ENCODE measurements around the gene COX6B2.

The COX6B2 gene

DNA sequence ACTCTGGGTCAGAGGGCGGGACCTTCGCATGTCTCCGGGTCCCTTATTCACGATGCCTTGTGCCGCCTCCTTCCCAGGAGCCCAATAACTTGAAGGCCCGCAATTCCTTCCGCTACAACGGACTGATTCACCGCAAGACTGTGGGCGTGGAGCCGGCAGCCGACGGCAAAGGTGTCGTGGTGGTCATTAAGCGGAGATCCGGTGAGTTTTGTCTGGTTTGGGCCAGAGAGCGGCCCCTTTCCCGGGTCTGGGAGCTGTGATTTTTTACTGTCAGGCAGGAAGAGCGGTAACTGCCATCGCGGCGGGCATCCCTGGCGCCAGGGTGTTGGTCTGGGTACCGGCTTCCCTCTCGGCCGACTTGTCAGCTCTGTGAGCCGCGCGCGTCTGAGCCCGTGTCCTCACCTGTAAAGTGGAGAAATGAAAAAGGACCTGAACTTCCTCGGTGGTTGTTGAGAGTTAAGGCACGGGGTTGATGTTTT, 32.0 kb upstream of the COX6B2 start:
- TF ChIP-seq, protein P1, sequence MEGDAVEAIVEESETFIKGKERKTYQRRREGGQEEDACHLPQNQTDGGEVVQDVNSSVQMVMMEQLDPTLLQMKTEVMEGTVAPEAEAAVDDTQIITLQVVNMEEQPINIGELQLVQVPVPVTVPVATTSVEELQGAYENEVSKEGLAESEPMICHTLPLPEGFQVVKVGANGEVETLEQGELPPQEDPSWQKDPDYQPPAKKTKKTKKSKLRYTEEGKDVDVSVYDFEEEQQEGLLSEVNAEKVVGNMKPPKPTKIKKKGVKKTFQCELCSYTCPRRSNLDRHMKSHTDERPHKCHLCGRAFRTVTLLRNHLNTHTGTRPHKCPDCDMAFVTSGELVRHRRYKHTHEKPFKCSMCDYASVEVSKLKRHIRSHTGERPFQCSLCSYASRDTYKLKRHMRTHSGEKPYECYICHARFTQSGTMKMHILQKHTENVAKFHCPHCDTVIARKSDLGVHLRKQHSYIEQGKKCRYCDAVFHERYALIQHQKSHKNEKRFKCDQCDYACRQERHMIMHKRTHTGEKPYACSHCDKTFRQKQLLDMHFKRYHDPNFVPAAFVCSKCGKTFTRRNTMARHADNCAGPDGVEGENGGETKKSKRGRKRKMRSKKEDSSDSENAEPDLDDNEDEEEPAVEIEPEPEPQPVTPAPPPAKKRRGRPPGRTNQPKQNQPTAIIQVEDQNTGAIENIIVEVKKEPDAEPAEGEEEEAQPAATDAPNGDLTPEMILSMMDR (IDR thresholded peaks at IDR 0.05; ENCODE audit: borderline replicate concordance, control extremely low read depth, extremely low read depth, insufficient read depth, missing control alignments), result no peak
- no peak for DNase-seq (ENCODE audit: low spot score)
- in situ Hi-C loops (cut with MboI; ENCODE audit: low sequenced_read_pairs, unreplicated experiment), result no loop called here

DNA sequence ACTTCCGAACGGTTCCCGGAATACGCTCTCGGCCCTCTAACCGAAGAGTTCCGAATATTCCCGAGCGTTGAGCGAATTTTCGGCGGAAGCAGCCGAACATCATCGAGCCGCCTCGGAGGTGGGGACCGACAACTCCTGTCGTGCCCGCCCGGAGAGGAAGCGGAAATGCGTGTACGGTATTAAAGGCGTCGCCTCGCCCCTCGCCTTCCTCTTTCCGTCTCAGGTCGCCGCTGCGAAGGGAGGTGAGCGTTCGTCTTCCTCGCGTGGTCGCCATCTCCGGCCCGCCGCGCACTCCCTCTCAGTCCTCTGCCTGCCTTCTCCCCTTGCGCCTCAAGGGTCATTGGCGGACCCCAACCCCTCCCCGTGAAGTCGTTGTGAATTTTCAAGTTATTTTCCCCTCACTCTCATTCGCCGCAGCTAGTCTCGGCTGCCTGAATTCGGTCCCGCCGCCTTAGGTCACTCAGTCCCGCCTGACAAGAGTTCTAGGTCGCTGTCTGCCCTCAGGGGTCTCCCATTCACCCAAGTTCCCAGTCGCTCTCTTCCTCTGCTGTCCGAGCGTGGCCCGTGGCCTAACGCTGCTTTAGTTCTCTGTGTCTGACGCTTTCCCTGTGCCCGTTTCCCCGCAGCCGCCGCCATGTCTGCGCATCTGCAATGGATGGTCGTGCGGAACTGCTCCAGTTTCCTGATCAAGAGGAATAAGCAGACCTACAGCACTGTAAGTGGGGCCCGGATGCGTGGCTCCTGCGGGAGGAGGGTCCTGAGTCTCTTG, 31.4 kb upstream of the COX6B2 start, which contains the start of gene RPL28:
RPL28 (plus strand) TSS at position 209 of the 769 bp plus-strand sequence; CDS start at position 635, 426 bp downstream.
- TF ChIP-seq, protein P1 (IDR thresholded peaks at IDR 0.05; ENCODE audit: borderline replicate concordance, control extremely low read depth, extremely low read depth, insufficient read depth, missing control alignments), result no peak
- DNase-seq (ENCODE audit: low spot score), result peak; percentile 97
- in situ Hi-C loops (cut with MboI; ENCODE audit: low sequenced_read_pairs, unreplicated experiment), result no loop called here

DNA sequence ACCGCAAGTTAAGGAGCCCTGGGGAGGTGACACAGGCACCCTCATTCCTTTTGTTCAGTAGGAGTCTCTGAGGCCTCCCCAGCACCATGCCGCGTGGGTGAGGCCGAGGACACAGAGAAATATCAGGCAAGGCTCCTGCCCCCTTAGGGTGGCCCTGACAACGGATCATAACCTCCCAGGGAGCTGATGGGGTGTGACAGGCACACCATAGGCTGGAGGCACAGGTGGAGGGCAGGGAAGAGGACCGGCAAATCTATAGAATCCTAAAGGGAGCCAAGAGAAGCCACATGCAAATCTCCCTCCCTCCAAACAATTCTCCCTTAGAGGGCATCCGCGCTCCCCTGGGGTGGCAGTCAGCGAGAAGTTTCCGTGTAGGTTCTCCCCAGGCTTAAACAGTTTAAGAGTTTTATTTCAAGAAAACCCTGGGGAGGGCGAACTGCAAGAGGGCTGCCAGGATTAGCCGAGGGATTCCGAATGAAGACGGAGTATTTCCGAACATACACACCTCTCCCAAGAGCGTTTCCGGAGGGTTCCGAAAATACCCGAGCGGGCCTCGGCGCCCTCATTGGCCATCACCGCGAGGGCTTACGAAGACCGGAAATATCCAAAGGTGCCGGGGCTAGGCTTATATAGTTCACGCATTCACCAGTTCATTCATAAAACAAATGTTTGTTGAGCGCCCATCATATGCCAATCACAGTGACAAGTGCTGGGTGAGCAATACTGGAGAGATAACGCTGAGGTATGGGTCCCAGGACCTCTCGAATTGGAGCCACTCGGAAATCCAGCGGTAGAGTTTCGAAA, 30.6 kb upstream of the COX6B2 start:
- in situ Hi-C loops (cut with MboI; ENCODE audit: low sequenced_read_pairs, unreplicated experiment), result no loop called here

DNA sequence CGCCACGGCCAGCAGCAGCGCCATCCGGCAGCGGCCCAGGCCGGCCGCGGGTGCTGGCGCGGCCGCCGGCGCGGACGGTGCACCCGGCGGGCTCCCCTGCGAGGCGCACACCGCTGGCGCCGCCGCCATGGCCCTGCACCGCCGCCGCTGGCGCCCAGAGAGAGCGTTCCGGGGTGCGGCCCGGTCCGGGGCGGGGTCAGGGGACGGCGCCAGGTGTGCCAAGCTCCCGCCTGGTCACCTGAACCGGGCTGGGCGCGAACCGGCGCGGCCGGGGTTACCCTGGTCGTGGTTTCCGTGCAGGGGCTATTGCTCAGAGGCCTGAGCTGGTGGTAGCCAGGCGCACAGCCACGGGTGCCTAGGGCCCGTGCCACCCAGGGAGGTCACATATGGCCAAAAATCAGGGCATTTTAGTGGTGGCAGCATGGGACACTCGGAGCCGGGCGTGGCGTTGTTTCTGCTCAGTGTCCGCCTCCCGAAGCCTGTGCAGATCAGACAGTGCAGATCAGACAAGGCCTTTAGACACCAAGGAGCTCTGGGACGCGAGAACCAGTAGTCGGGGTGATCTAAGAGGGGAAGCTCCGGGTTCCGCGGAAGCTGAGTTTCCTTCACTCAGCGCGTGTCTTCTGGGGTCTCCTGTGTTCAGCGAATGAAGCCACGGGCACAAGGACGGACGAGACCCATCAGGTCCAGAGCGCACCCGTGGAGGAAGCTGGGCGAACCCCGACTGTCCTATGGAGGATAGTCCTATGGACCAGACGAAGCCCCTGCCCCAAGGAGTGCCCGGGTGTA, 29.8 kb upstream of the COX6B2 start, which contains the start of gene TMEM238:
TMEM238 (minus strand) TSS at position 162 of the 789 bp plus-strand sequence; CDS start at position 129, 33 bp downstream.
- in situ Hi-C loops (cut with MboI; ENCODE audit: low sequenced_read_pairs, unreplicated experiment), result no loop called here
- TF ChIP-seq, protein P1 (IDR thresholded peaks at IDR 0.05; ENCODE audit: borderline replicate concordance, control extremely low read depth, extremely low read depth, insufficient read depth, missing control alignments), result no peak
- DNase-seq (ENCODE audit: low spot score), result no peak

More for the DNA sequence above, 30.6 kb upstream of the COX6B2 start:
- TF ChIP-seq, protein P1 (IDR thresholded peaks at IDR 0.05; ENCODE audit: borderline replicate concordance, control extremely low read depth, extremely low read depth, insufficient read depth, missing control alignments), result no peak
- DNase-seq (ENCODE audit: low spot score), result peak; percentile 95

DNA sequence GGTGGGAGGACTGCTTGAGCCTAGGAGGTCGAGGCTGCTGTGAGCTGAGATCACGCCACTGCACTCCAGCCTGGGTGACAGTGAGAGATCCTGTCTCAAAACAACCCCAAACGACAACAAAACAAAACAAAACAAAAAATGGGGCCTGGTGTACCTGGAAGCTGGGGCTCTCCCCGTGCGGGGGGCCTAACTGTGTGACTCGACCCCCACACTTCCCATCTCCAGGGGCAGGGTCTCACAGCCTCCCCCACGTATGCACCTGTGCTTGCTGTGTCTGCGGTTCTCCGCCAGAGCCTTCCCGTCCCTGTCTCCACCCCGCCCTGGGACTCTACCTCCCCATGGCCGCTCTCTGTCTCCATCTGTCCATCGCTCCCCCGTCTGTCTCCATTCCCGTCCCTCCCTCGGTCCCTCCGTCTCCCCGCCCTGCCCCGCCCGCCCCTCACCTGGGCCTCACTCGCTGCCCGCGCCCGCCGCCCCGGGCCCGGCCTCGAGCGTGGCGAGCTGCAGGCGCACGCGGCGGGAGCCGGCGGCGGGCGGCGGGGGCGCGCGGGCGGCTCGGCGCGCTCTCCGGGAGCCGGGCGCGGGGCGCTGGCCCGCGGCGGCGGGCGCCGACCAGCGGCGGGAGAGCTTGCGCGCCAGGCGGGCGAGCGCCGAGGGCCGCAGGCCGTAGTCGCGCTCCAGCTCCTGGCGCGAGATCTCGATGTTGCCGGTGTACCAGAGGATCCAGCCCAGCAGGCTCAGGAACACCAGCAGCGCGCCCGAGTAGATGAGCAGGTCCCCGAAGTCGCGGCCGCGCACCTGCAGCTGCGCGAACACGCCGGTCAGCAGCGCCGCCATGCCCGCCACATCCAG, 29.0 kb upstream of the COX6B2 start:
- in situ Hi-C loops (cut with MboI; ENCODE audit: low sequenced_read_pairs, unreplicated experiment), result no loop called here
- TF ChIP-seq, protein P1 (IDR thresholded peaks at IDR 0.05; ENCODE audit: borderline replicate concordance, control extremely low read depth, extremely low read depth, insufficient read depth, missing control alignments), result peak; percentile 51
- DNase-seq (ENCODE audit: low spot score), result peak; percentile 84
